ENCODE data around the gene ZNF211.

Gene ZNF211

DNA sequence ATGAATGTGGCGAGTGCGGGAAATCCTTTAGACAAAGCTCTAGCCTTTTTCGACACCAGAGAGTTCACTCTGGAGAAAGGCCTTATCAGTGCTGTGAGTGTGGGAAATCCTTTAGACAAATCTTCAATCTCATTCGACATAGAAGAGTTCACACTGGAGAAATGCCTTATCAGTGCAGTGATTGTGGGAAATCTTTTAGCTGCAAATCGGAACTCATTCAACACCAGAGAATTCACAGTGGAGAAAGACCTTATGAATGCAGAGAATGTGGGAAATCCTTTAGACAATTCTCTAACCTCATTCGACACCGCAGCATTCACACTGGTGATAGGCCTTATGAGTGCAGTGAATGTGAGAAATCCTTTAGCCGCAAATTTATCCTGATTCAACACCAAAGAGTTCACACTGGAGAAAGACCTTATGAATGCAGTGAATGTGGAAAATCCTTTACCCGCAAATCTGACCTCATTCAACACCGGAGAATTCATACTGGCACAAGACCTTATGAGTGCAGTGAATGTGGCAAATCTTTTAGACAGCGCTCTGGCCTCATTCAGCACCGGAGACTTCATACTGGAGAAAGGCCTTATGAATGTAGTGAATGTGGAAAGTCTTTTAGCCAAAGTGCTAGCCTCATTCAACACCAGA lies 54.5 kb downstream of the ZNF211 start:
- Histone ChIP-seq H3K9me3 (ENCODE audit: control insufficient read depth, insufficient read depth, low read length) (peaks cover 68% of the 10 kb centered on the region), H3K9ac (ENCODE audit: low read depth, low read length) (no peak overlapping the region), H3K27me3 (ENCODE audit: control insufficient read depth, insufficient read depth, low read length) (no peaks in the 10 kb centered on the region), H3K27ac (ENCODE audit: low read depth, low read length) (no peak overlapping the region), H3K4me3 (ENCODE audit: low read depth, low read length) (0 out of 2 replicates have a peak overlapping the region, but pooled peaks have one; percentile 9), H3K4me1 (ENCODE audit: control insufficient read depth, insufficient read depth, low read length) (no peaks in the 10 kb centered on the region), H3K36me3 (ENCODE audit: control insufficient read depth, insufficient read depth, low read length) (peaks cover 73% of the 10 kb centered on the region)

DNA sequence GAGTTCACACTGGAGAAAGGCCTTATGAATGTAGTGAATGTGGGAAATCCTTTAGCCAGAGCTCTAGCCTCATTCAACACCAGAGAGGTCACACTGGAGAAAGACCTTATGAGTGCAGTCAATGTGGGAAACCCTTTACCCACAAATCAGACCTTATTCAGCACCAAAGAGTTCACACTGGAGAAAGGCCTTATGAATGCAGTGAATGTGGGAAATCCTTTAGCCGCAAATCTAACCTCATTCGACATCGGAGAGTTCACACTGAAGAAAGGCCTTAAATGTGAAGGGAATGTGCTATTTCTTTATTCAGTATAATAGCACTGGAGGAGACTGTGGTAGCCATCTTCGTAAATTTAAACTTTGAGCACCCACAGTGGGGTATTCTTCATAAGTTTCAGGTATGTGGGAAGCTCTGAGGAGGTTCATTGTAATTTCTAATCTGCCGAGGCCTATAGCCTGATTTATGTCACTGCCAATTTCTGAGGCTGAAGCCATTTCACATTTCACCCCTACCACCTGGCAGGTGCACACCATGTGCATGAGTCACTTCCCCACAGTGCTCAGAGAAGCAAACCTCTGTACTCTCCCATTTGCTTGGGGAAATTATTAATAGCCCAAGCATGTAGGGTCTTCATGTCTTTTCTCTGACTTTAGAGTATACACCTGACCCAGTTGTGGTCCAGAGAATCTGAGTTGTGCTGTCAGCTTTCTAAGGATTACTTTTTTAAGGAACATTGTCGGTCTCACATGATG lies 55.2 kb downstream of the ZNF211 start:
- Histone ChIP-seq H3K9me3 (ENCODE audit: control insufficient read depth, insufficient read depth, low read length) (peaks cover 64% of the 10 kb centered on the region), H3K27ac (ENCODE audit: low read depth, low read length) (no peak overlapping the region), H3K4me1 (ENCODE audit: control insufficient read depth, insufficient read depth, low read length) (no peaks in the 10 kb centered on the region), H3K4me3 (ENCODE audit: low read depth, low read length) (0 out of 2 replicates have a peak overlapping the region, but pooled peaks have one; percentile 9), H3K9ac (ENCODE audit: low read depth, low read length) (no peak overlapping the region), H3K27me3 (ENCODE audit: control insufficient read depth, insufficient read depth, low read length) (no peaks in the 10 kb centered on the region), H3K36me3 (ENCODE audit: control insufficient read depth, insufficient read depth, low read length) (peaks cover 72% of the 10 kb centered on the region)

DNA sequence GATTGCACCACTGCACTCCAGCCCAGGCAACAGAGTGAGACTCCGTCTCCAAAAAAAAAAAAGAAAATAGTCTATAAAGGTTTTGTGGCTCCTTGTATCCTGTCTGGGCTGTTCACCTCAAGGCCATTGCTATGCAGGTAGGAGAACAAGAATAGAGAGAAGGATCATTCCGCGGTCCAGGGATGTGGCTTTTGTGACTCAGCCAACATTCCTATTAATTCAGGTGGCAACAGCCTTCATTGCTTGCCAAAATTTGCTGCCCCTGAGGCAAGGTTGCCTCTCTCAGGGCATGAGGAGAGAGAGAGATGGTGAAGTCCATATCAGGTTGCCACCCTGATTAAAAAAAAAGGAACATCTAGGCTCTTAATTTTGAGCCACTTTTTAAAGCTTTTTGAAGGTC lies 56.8 kb downstream of the ZNF211 start:
- Histone ChIP-seq H3K9me3 (ENCODE audit: control insufficient read depth, insufficient read depth, low read length) (peaks cover 48% of the 10 kb centered on the region), H3K4me3 (ENCODE audit: low read depth, low read length) (no peak overlapping the region), H3K9ac (ENCODE audit: low read depth, low read length) (no peak overlapping the region), H3K4me1 (ENCODE audit: control insufficient read depth, insufficient read depth, low read length) (no peaks in the 10 kb centered on the region), H3K27me3 (ENCODE audit: control insufficient read depth, insufficient read depth, low read length) (no peaks in the 10 kb centered on the region), H3K36me3 (ENCODE audit: control insufficient read depth, insufficient read depth, low read length) (peaks cover 56% of the 10 kb centered on the region), H3K27ac (ENCODE audit: low read depth, low read length) (no peak overlapping the region)
